BJ (cell line): Measurements from ENCODE around the gene ILF3. TPM values are rescaled to one million over a fixed set of nuclear protein-coding genes. Genes with fewer than 3 reads are reported as not detected.
A peak's percentile ranks its signal among the peaks of the same experiment; 100 is the strongest.

Experiments
- CTCF ChIA-PET: fragments of 350-600 bp; formaldehyde crosslinking; extraction: SDS; loops from one replicate; lab custom pipeline; 2021; ENCODE audit warnings: antibody characterized with exemption, inconsistent platforms; lab: Yijun Ruan, JAX
- POLR2A ChIA-PET: fragments of 300-600 bp; sonication (Branson Sonifier 250); formaldehyde crosslinking; extraction: SDS; loops from one replicate; lab custom pipeline; 2021; ENCODE audit warnings: antibody characterized with exemption; lab: Charles Lee
- DNase-seq: peaks from one replicate; pipeline ENCODE4 v3.0.0-alpha.2; 2011; ENCODE audit warnings: low read depth
- H3K27me3 ChIP-seq: 2 replicates; pipeline ENCODE4 v1.6.0; 2011; ENCODE audit warnings: low read length; ENCODE audit not compliant: control insufficient read depth, insufficient read depth
- H3K36me3 ChIP-seq: 2 replicates; pipeline ENCODE4 v1.5.1; 2011; ENCODE audit warnings: low read length; ENCODE audit not compliant: control insufficient read depth, insufficient read depth
- H3K4me3 ChIP-seq: 2 replicates; pipeline ENCODE4 v1.5.1; 2011; ENCODE audit warnings: low read depth, mild to moderate bottlenecking, control low read depth, low read length
- polyA minus RNA-seq: library from RNA; depleted of rRNA, polyadenylated mRNA; stranded (reverse); fragments of >200 nt; gene quantifications from 2 replicates; pipeline ENCODE4 v1.2.3, GENCODE V29; 2011; rRNA and poly(A)+ RNA removed
- polyA plus RNA-seq: library from polyadenylated mRNA; depleted of rRNA; stranded (reverse); fragments of >200 nt; gene quantifications from 2 replicates; pipeline ENCODE4 v1.2.3, GENCODE V29; 2011; rRNA removed
- TF ChIP-seq, protein P1 (sequence below): IDR thresholded peaks from 2 replicates; pipeline ENCODE4 v1.5.1; 2011; ENCODE audit warnings: low read depth, mild to moderate bottlenecking, control low read depth, inconsistent platforms, low read length, moderate library complexity; ENCODE audit not compliant: insufficient read depth

ILF3 gene
- polyA plus RNA-seq (99.0 and 148 TPM in 2 replicates), polyA minus RNA-seq (74.9 and 75.6 TPM in 2 replicates)

DNA sequence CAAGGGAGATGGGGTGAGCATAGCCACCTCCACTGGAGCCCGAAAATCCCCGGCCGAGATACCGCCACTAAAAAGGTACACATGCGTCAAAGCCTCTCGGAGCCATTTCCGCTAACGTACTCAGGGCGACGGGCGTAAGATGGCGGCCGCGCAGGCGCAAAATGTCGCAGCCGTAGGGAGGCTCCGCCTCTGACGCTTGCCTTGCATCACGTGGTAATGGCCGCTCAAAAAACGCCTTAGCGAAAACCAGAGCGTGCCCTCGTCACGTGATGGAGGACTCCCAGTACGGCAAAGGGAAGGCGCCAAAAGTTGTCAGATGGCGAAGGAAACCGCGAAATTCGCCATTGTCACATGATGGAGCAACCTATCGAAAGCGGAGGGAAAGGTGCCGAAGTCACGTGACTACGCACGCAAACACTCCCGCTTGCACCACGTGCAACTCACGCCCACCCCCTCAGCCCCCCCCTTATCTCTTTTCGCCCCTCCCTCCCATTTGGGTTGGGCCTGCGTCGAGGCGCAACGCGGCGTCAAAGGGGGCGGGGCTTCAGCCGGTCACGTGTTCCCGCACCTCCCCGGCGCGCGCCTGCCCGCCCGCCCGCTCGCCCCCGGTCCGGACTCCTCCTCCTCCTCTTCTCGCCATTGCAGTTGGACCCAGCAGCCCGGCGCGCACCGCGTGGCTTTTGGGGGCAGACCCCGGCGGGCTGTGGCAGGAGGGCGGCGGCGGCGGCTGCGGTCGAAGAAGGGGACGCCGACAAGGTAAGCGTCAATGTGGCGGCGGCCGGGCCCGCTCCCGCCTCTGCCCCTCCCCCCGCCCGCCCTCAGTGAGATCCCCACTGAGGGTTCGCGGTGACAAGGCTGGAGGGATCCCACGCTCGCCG is at the start of gene ILF3:
Gene ILF3, plus strand, starts transcription at position 615 of the 878 bp plus-strand sequence. CDS start 16,260 bp downstream, outside the sequence.
- POLR2A ChIA-PET: no interaction called here
- peak; percentile 100 for DNase-seq
- CTCF ChIA-PET: interaction anchor here (0.7 to 2.4 kb wide), 3 partner anchors 9 to 230 kb away, joined by 3 to 7 read pairs (median 3); no protein-coding TSS in a partner anchor
- TF ChIP-seq, protein P1, sequence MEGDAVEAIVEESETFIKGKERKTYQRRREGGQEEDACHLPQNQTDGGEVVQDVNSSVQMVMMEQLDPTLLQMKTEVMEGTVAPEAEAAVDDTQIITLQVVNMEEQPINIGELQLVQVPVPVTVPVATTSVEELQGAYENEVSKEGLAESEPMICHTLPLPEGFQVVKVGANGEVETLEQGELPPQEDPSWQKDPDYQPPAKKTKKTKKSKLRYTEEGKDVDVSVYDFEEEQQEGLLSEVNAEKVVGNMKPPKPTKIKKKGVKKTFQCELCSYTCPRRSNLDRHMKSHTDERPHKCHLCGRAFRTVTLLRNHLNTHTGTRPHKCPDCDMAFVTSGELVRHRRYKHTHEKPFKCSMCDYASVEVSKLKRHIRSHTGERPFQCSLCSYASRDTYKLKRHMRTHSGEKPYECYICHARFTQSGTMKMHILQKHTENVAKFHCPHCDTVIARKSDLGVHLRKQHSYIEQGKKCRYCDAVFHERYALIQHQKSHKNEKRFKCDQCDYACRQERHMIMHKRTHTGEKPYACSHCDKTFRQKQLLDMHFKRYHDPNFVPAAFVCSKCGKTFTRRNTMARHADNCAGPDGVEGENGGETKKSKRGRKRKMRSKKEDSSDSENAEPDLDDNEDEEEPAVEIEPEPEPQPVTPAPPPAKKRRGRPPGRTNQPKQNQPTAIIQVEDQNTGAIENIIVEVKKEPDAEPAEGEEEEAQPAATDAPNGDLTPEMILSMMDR: no peak
- Histone ChIP-seq H3K4me3 (peak within 1 kb of the TSS; percentile 53), H3K36me3 (peaks cover 1% of the 10 kb centered on the region; the same call in 1 of the 2 replicates), H3K27me3 (no peaks in the 10 kb centered on the region)

DNA sequence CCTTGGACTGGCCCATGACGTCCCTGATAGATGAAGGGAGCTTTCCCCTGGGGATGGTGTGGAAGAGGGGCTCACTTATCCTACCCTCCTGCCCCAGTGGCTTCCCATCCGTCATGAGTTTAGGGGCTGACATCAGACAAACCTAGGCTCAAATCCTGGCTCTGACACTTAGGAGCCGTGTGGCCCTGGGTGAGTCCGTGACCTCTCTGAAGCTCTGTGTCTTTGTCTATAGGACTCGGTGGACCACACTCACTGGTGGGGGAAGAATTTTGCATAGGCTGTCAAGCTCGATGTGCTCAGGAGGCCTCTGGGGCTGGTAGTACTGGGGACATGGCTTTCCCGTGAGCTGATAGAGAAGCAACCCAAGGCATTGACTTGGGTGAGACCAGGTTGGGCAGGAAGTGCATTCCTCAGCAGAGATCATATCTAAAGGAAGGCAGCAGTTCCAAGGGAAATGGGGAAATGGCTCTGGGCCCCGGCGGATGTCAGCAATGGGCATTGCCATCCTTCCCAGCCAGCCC is 49.6 kb upstream of the ILF3 start:
- POLR2A ChIA-PET: no interaction called here
- CTCF ChIA-PET: interaction anchor here (0.6 to 1.8 kb wide), 3 partner anchors 23 to 79 kb away, joined by 3 to 5 read pairs (median 4); no protein-coding TSS in a partner anchor

DNA sequence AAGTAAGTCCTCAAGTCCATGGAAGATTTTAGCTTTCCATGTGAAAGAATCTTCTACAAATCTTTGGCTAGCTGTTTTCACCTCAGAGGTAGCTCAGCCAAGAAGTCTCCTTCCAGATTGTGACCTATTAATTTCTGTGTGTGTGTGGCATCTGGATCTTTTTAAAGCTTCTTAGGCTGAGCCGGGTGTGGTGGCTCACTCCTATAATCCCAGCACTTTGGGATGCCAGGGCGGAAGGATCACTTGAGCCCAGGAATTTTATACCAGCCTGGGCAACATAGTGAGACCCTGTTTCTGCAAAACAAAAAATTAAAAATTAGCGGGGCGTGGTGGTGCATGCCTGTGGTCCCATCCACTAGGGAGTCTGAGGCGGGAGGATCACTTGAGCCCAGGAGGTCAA is 42.2 kb upstream of the ILF3 start:
- Histone ChIP-seq H3K36me3 (no peaks in the 10 kb centered on the region; the same call in 1 of the 2 replicates), H3K27me3 (no peaks in the 10 kb centered on the region), H3K4me3 (no peak overlapping the region)
- TF ChIP-seq, protein P1: no peak
- ChIA-PET CTCF (interaction anchor here (0.7 to 1.3 kb wide), 3 partner anchors 15 to 32 kb away, joined by 3 to 4 read pairs (median 4); no protein-coding TSS in a partner anchor), POLR2A (no interaction called here)
- DNase-seq: no peak

More for the DNA sequence above, 49.6 kb upstream of the ILF3 start:
- H3K27me3 ChIP-seq: no peaks in the 10 kb centered on the region
- no peaks in the 10 kb centered on the region for H3K36me3 ChIP-seq
- TF ChIP-seq, protein P1: no peak
- no peak for DNase-seq
- H3K4me3 ChIP-seq: no peak overlapping the region

DNA sequence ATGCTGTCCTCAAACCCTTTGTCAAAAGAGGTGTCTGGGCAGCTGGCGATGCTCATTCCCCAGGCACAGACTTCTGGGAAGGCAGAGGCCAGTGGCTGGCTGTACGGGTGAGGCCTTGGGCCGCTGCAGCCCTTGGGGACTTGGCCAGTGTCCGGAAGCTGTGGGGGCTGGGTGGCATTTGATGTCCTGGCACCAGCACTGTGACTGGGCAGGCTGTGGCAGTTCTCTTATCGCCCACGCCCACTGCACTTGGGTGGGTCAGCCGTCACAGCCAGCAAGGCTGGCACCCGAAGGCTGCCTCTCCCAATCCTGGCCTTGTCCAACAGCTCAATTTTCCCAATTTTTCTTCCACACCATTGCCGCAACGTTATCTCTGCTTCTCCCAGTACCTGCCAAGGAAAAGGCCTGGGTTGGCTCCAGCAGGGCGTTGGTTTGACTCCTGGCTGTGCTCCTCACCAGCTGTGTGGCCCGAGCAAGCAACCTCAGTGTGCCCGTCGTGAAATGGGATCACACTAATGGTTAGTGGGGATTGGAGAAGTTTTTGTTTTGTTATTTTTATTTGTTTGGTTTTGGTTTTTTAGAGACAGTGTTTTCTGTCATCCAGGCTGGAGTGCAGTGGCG is 41.5 kb upstream of the ILF3 start:
- CTCF ChIA-PET: interaction anchor here (1.3 kb wide), 1 partner anchor 31 kb away, joined by 4 read pairs; no protein-coding TSS in a partner anchor
- TF ChIP-seq, protein P1: no peak
- POLR2A ChIA-PET: interaction anchor here (0.7 kb wide), 1 partner anchor 11 kb away, joined by 17 read pairs; no protein-coding TSS in a partner anchor
- Histone ChIP-seq H3K27me3 (no peaks in the 10 kb centered on the region), H3K4me3 (no peak overlapping the region), H3K36me3 (no peaks in the 10 kb centered on the region; the same call in 1 of the 2 replicates)
- no peak for DNase-seq
